IMR-90 (cell line): ENCODE data around the gene PTPN22.

Experiments used
- CTCF ChIP-seq: conservative IDR thresholded peaks from 2 replicates; pipeline ENCODE4 v1.5.1; 2012; ENCODE audit warnings: mild to moderate bottlenecking, low read depth, low read length, improper control_type of control experiment
- POLR2A ChIP-seq: IDR thresholded peaks from 2 replicates; pipeline ENCODE4 v1.6.1; 2012; ENCODE audit warnings: mild to moderate bottlenecking, low read depth, low read length
- RCOR1 ChIP-seq: IDR thresholded peaks from 2 replicates; pipeline ENCODE4 v1.6.1; 2012; ENCODE audit warnings: mild to moderate bottlenecking, low read length, improper control_type of control experiment; ENCODE audit not compliant: insufficient replicate concordance
- RFX5 ChIP-seq: IDR thresholded peaks from 2 replicates; pipeline ENCODE4 v1.8.0; 2012; ENCODE audit warnings: low read depth, mild to moderate bottlenecking, low read length, moderate library complexity
- SMC3 ChIP-seq: fragments of 150-350 bp; IDR thresholded peaks from 2 replicates; pipeline ENCODE4 v1.6.1; 2016; ENCODE audit warnings: low read depth, mild to moderate bottlenecking, antibody characterized with exemption, low read length, moderate library complexity
- USF2 ChIP-seq: fragments of 150-350 bp; IDR thresholded peaks from 2 replicates; pipeline ENCODE4 v1.6.1; 2017; ENCODE audit warnings: mild to moderate bottlenecking, antibody characterized with exemption, low read length, low read depth

- no peak for TF ChIP-seq RCOR1
- no peak for TF ChIP-seq CTCF
- TF ChIP-seq POLR2A: no peak
- no peak for TF ChIP-seq SMC3
- TF ChIP-seq USF2: no peak
- no peak for TF ChIP-seq RFX5
Observed at GRCh38 chr1:113846391-113847035, 25.0 kb downstream of the PTPN22 start.
